PC-3 (cell line): ENCODE results near the gene SPINK4. TPM values are rescaled to one million over a fixed set of nuclear protein-coding genes. Genes with fewer than 3 reads are reported as not detected.

ENCODE experiments used
- ATAC-seq: fragments of 200-7000 bp; cut with Tn5 transposase; 2 replicates; pipeline ENCODE4 v1.9.1; 2020; ENCODE audit warnings: mild to moderate bottlenecking, moderate library complexity
- BruUV-seq: library from RNA; stranded (reverse); fragments of 400-500 nt; replicated peaks from 2 replicates; lab custom pipeline; 2021; lab: Mats Ljungman, UMichigan
- CTCF ChIA-PET: fragments of 300-600 bp; sonication (Branson Sonifier 250); formaldehyde crosslinking; loops from one replicate; lab custom pipeline; 2022; ENCODE audit warnings: antibody characterized with exemption; lab: Charles Lee
- POLR2A ChIA-PET: fragments of 300-600 bp; sonication (Branson Sonifier 250); formaldehyde crosslinking; loops from one replicate; lab custom pipeline; 2022; ENCODE audit warnings: antibody characterized with exemption; ENCODE audit not compliant: unreplicated experiment; lab: Charles Lee
- DNase-seq: peaks from one replicate; pipeline ENCODE4 v3.0.0-alpha.2; 2015
- H2AFZ ChIP-seq: fragments of 300-600 bp; sonication (generic); 2 replicates; pipeline ENCODE4 v1.6.0; 2016; ENCODE audit warnings: antibody characterized with exemption, low read length
- H3F3A ChIP-seq: fragments of 300-600 bp; sonication (generic); one replicate; pipeline ENCODE4 v1.6.0; 2017; ENCODE audit warnings: antibody characterized with exemption, low read length, control low read depth, mild to moderate bottlenecking; ENCODE audit not compliant: unreplicated experiment
- H3K27ac ChIP-seq: fragments of 300-600 bp; sonication (generic); 2 replicates; pipeline ENCODE4 v1.5.1; 2016; ENCODE audit warnings: mild to moderate bottlenecking, low read length
- H3K27me3 ChIP-seq: fragments of 300-600 bp; sonication (generic); 2 replicates; pipeline ENCODE4 v1.6.1; 2016; ENCODE audit warnings: low read length, mixed read lengths
- H3K36me3 ChIP-seq: fragments of 300-600 bp; sonication (generic); 2 replicates; pipeline ENCODE4 v1.6.1; 2016; ENCODE audit warnings: low read depth, mixed run types, low read length, mixed read lengths
- H3K4me1 ChIP-seq: fragments of 300-600 bp; sonication (generic); 2 replicates; pipeline ENCODE4 v1.5.1; 2016; ENCODE audit warnings: low read length; ENCODE audit not compliant: insufficient read depth
- H3K4me2 ChIP-seq: fragments of 300-600 bp; sonication (generic); 2 replicates; pipeline ENCODE4 v1.6.0; 2016; ENCODE audit warnings: low read length
- H3K4me3 ChIP-seq: fragments of 300-600 bp; sonication (generic); 2 replicates; pipeline ENCODE4 v1.5.1; 2016; ENCODE audit warnings: mild to moderate bottlenecking, low read length, mixed read lengths
- H3K79me2 ChIP-seq: fragments of 300-600 bp; sonication (generic); 2 replicates; pipeline ENCODE4 v1.6.1; 2017; ENCODE audit warnings: low read length, mixed read lengths
- H3K9ac ChIP-seq: fragments of 300-600 bp; sonication (generic); 2 replicates; pipeline ENCODE4 v1.6.0; 2016; ENCODE audit warnings: mild to moderate bottlenecking, low read length
- H3K9me2 ChIP-seq: fragments of 300-600 bp; sonication (generic); replicated peaks from 2 replicates; pipeline ENCODE4 v1.6.1; 2016; ENCODE audit warnings: mixed run types, low read length, mixed read lengths
- H3K9me3 ChIP-seq: fragments of 300-600 bp; sonication (generic); 2 replicates; pipeline ENCODE4 v1.6.1; 2016; ENCODE audit warnings: low read length, mixed read lengths
- H4K20me1 ChIP-seq: fragments of 300-600 bp; sonication (generic); 2 replicates; pipeline ENCODE4 v1.6.1; 2016; ENCODE audit warnings: low read length, mixed read lengths
- CTCF ChIP-seq: fragments of 300-600 bp; sonication (generic); conservative IDR thresholded peaks from 2 replicates; pipeline ENCODE4 v1.5.1; 2017; ENCODE audit warnings: antibody characterized with exemption, low read depth, mild to moderate bottlenecking, low read length
- EZH2 ChIP-seq: fragments of 300-600 bp; sonication (generic); IDR thresholded peaks from one replicate; pipeline ENCODE4 v1.6.1; 2017; ENCODE audit warnings: antibody characterized with exemption, mild to moderate bottlenecking, low read length; ENCODE audit not compliant: unreplicated experiment
- EZH2phosphoT487 ChIP-seq: fragments of 300-600 bp; sonication (generic); IDR thresholded peaks from 2 replicates; pipeline ENCODE4 v1.6.1; 2018; ENCODE audit warnings: mild to moderate bottlenecking, antibody characterized with exemption, low read length, borderline replicate concordance
- intact Hi-C: fragments of 100-400 bp; cut with micrococcal nuclease; formaldehyde crosslinking; loops from 2 replicates; pipeline ENCODE4 v1.9.0; 2023
- total RNA-seq: library from RNA; depleted of rRNA; stranded (reverse); fragments of >200 nt; gene quantifications from 2 replicates; pipeline ENCODE4 v1.2.3, GENCODE V29; 2014

The SPINK4 gene
- total RNA-seq, 1 experiment from 2014 or later: not detected

GRCh38 chr9:33236571-33236970 is 3.4 kb upstream of the SPINK4 start:
- no peaks in the 10 kb centered on the region for H3K9me3 ChIP-seq
- H3K9me2 ChIP-seq: no peaks in the 10 kb centered on the region
- ATAC-seq: no peak
- TF ChIP-seq EZH2phosphoT487 (no peak), CTCF (no peak), EZH2 (no peak)
- CTCF ChIA-PET: no interaction called here
- intact Hi-C loops: no loop called here
- no TSS peak for BruUV-seq
- POLR2A ChIA-PET: no interaction called here
- H4K20me1 ChIP-seq: no peaks in the 10 kb centered on the region
- H3K27ac ChIP-seq: no peak overlapping the region
- H3K4me1 ChIP-seq: peaks cover 34% of the 10 kb centered on the region
- H3K4me2 ChIP-seq: no peak overlapping the region
- no peak overlapping the region for H3K9ac ChIP-seq
- H3K27me3 ChIP-seq: no peaks in the 10 kb centered on the region
- no peak overlapping the region for H3K4me3 ChIP-seq
- H3K36me3 ChIP-seq: no peaks in the 10 kb centered on the region
- DNase-seq: no peak
- H3F3A ChIP-seq: no peaks in the 10 kb centered on the region
- no peaks in the 10 kb centered on the region for H3K79me2 ChIP-seq
- no peak overlapping the region for H2AFZ ChIP-seq

GRCh38 chr9:33241298-33241697 is 1.3 kb downstream of the SPINK4 start:
- Histone ChIP-seq H3F3A (no peaks in the 10 kb centered on the region), H3K9ac (no peak overlapping the region), H3K79me2 (no peaks in the 10 kb centered on the region), H3K4me2 (no peak overlapping the region), H2AFZ (no peak overlapping the region), H3K36me3 (no peaks in the 10 kb centered on the region), H3K4me3 (no peak overlapping the region), H4K20me1 (no peaks in the 10 kb centered on the region), H3K9me3 (no peaks in the 10 kb centered on the region), H3K27me3 (no peaks in the 10 kb centered on the region), H3K9me2 (no peaks in the 10 kb centered on the region), H3K27ac (no peak overlapping the region), H3K4me1 (no peaks in the 10 kb centered on the region)
- ChIA-PET CTCF (no interaction called here), POLR2A (no interaction called here)
- no peak for ATAC-seq
- BruUV-seq: no TSS peak
- no peak for DNase-seq
- intact Hi-C loops: no loop called here
- TF ChIP-seq EZH2phosphoT487 (no peak), EZH2 (no peak), CTCF (no peak)

GRCh38 chr9:33242609-33243134 is 2.7 kb downstream of the SPINK4 start:
- CTCF ChIA-PET: no interaction called here
- Histone ChIP-seq H4K20me1 (no peaks in the 10 kb centered on the region), H3K4me2 (no peak overlapping the region), H3K36me3 (no peaks in the 10 kb centered on the region), H2AFZ (no peak overlapping the region), H3K27ac (no peak overlapping the region), H3F3A (no peaks in the 10 kb centered on the region), H3K9me2 (no peaks in the 10 kb centered on the region), H3K4me1 (no peaks in the 10 kb centered on the region), H3K9ac (no peak overlapping the region), H3K79me2 (no peaks in the 10 kb centered on the region), H3K9me3 (no peaks in the 10 kb centered on the region), H3K4me3 (no peak overlapping the region), H3K27me3 (no peaks in the 10 kb centered on the region)
- no peak for TF ChIP-seq EZH2
- no peak for TF ChIP-seq EZH2phosphoT487
- TF ChIP-seq CTCF: no peak
- POLR2A ChIA-PET: no interaction called here
- DNase-seq (no peak), ATAC-seq (no peak)
- intact Hi-C loops: no loop called here
- BruUV-seq: no TSS peak
